Pons (tissue), 1 donor: ENCODE results near the gene POU6F2.

Source experiments
- DNase-seq: peaks from one replicate; pipeline ENCODE4 v3.0.0-alpha.2; 2016; ENCODE audit warnings: low spot score

POU6F2 gene

DNA sequence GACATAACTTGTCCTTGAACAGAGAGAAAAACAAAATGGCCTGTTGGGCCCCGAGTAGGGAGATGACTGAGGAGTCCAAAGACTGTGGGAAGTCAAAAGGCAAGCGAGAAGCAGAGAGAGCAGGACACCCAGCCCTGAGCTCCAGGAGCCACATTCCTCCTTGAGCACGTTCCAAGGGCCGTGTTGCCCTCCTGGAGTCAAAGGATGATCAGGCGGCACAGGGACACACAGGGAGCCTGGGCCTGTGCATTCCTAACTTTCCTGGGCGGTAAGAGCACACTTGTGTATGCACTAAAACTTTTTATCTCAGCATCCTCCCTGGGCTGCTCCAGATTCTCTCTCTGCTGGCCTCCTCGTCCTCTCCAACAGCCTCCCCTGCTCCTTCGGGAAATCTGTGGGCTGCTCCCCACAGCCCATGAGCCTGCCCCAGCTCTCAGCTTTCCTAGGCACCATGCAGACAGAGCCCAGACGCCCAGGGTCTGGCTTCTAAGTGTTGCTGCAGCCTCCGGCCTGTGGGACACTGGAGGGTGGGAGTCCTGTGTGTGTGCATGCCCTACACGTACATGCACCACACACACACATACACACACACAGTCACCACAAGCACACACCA is 281.8 kb downstream of the POU6F2 start:
- DNase-seq, result no peak

DNA sequence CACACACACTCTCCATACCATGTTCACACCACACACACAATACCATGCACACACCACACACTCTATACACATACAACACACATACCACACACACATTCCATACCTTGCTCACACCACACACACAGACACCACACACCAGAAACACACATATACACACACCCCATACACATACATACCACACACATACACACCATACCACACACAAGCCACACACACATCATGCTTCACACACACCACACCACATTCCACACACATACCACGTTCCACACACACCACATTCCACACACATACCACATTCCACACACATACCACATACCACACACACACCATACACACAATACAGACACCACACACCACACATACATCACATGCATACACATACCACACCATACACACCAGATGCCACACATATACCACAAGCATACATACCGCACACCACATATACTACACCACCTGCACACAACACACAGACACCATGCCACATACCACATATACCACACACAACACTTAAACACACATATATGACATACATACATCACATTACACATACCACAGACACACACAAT is 282.7 kb downstream of the POU6F2 start:
- DNase-seq, result no peak

- DNase-seq, result no peak
These were observed 284.1 kb downstream of the POU6F2 start for GRCh38 chr7:39261771-39262170.

DNA sequence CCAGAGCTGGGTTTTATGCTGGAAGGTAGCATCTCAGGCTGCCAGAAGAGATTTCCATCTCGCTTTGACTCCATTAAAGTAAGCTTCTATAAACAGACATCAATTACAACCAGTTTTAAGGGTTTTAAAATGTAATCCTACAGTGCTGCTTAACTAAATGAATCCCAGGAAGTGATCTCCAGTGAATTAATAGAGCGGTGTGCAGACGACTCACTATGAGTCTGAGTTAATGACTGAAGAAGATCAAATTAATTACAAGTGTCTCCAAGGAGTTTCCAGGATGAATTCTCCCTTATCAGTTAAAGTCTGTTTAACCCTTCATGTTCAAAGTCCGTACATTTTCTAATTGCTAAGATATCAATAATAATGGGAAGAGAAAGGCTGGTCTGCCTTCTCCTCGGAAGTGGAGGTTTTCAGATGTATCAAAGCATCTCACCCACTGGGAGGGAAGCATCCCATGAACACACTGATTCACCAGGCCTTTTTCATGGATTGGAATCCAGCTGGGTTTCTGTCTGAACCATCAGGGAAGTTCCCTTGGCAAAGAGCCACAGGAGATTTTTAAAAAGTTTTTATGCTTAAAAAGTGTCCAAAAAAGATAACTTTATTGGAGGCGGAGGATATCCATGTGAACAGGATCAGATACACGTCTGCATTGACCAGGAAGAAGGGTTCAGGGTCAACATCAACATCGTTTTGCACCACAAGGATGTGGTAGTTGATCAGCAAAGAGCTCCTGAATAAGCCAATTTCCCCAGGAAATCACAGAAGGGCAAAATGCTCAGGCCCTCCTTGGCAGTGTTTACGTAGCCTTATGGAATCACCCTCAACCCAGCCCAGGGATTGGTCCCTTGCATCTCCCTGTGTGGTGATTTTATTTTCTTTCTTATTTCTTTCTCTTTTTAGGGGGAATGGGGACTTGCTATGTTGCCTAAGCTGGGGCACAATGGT is 288.2 kb downstream of the POU6F2 start:
- no peak for DNase-seq

DNA sequence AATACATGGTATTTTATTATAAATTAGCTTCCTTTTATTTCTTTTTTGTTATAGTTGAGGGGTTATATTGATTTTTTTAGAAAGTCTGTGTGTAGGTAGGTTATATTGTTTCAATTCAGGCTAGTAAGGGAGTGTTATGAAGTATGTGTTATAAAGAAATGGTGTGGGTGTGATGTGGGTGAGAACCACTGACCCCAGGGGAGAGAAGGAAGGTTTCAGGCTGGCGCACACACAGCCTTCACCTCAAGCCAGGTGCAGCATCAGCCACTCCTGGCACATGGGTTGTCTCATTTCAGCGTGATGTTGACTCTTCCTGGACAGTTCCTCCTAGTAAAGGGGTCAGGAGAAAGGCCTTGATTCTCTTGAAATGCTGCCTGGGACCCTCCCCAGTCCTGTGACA is 291.3 kb downstream of the POU6F2 start:
- DNase-seq, result no peak

DNA sequence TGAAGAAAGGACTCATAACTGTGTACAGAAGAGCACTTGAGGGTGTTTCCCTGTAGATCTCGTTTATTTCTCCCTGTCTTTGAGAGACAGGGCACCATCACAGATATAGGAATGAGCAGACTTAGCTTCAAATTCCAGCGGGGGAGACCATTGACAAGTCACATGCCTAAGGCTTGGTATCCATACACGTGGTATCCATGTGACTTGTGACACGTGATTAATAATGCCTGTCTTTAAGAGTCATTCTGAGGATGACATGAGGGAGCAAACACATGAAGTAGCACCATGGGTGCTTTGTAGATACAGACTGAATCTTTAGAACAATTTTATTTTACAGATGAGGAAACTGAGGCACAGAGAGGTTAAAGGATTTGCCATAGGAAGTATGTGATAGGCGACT is 292.3 kb downstream of the POU6F2 start:
- no peak for DNase-seq

DNA sequence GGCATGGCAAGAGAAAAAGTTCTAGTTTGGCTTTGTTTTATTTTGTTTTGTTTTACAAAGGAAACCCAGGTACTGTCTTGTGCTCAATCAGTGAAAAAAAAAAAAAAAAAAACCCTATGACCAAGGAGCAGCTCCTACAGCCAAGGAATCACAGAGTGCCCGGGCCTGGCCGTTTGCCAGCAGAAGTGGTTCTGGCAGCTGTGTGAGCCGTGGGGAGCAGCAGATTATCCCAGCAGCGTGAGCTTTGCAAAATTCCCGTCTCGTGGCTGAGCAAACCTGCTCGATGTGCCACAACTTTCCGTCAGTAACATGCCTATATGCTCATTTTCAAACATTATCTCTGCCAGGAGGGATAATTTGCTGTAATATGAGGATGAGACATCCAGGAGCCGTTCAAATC is 293.7 kb downstream of the POU6F2 start:
- peak; percentile 5 for DNase-seq

GRCh38 chr7:39272111-39272510 is 294.4 kb downstream of the POU6F2 start:
- no peak for DNase-seq

GRCh38 chr7:39272691-39273090 is 295.0 kb downstream of the POU6F2 start:
- no peak for DNase-seq

GRCh38 chr7:39280337-39280736 is 302.6 kb downstream of the POU6F2 start:
- no peak for DNase-seq

DNA sequence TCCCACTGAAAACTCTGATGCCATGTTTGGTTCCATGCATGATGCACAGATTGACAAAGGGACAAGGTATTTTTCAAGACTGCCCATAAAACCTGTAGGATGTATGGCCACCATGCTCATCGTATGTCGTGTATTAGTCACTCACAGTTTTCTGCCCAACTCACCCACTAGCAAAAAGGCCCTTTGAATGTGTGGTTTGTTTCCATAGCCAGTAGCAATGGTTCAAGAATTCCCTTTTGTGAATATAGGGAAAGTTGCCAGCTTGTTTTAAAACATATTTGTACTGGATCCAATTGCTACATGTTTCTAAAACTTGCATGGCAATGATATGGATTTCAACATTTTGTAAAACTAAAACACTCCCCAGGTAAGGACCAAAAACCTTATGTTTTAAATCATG is 307.5 kb downstream of the POU6F2 start:
- DNase-seq, result no peak

DNA sequence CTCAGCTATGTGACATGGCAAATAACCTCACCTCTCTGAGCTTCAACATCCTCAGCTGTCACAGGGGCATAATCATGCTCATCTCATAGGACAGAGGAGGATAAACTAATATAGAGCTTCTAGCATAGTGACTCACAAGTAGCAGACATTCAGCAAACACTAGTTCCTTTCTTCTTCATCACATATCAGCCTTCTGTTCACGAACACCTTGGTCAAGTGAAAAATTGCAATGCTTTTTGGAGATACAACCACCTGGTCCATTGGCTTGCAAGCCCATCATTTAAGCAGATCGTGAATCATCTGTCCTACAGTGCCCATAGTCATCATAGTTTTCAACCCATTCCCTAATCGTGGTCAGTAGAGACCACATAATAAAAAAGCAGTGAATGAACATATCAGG is 310.6 kb downstream of the POU6F2 start:
- no peak for DNase-seq

DNA sequence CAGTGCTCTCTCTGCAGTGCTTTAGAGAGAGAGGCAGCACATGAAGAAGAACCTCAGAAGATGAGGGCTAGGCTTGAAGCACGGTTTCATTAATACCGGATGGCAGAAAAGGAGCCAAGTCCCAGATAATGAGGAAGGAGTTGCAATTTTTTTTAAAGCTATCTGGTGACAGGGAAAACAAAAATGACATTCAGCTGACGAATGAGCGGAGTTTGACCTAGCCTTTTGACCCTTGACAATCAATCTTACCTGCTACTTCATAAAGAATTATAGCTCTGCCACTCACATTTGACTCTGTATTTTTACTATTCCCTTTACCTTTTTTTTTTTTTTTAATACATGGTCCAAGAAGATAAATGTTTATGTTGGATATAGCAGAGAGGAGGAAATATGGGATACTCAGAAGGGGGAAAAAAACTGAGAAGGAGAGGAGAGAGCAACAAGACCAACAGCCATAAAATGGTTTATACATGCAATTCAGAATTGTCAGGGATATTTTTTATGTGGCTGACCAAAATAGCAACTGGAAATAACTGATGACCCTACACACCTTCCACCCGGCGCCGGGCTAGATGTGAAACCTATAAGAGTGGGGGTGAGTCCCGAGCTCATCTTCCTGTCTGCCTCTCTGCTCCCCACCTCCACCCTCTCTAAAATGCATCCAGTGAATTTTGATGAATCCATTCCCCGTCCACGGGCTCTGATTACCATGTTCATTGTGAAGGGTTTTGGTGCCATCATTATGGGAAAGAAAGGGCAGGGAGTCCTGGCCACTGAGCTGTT is 314.1 kb downstream of the POU6F2 start:
- DNase-seq, result no peak

DNA sequence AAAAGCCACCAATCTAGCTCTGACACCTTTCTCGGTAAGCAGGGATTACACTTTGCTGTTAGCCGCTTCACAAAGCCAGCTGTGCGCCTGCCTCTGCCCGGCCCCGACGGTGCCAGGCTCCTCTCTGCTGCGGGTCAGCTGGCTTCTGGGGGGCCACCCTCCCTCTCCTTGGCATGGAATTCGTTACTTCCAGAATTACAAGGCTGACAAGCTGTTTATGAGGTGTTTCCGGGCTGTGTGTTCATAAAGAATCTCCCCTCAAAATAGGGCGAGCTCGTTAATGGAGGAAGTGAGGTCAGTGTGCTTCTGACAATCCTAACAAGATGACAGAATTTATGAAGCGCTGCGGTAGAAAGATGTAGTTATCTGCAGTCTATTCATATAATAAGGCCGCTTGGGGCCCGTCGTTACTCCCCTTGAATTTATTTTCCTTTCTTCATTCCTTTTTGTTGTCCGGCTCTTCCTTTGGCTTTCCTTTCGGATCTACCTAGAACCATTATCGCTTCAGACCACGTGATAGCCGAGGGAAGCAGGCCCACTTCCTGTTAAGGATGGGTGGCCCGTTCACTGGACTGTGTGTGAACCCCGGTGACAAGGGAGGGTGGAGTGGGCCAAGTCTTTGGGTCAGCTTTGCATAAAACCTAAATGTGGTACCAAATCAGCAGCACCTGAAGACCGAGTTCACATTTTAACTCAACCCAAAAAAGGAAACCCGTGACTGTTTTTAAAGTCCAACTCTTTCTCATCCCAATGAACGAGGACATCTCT is 315.5 kb downstream of the POU6F2 start:
- DNase-seq, result no peak

GRCh38 chr7:39294022-39294421 is 316.3 kb downstream of the POU6F2 start:
- DNase-seq, result no peak

GRCh38 chr7:39295796-39296195 is 318.1 kb downstream of the POU6F2 start:
- no peak for DNase-seq

GRCh38 chr7:39299695-39300094 is 322.0 kb downstream of the POU6F2 start:
- no peak for DNase-seq

DNA sequence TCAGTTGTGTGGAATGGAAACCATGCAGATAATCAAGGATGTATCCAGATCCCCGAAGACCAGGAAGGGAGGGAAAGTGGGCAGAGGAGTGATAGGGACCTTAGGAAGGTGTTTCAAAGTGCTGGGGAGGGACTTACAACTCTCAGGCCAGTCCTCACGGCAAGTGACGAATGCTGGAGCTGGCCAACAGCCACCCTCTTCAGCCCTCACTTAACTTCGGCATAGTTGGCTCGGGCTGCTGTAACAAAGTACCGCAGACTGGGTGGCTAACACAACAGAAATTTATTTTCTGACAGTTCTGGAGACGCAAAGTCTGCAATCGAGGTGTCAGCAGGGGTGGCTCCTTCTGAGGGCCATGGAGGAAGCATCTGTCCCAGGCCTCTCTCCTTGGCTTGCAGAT is 322.6 kb downstream of the POU6F2 start:
- DNase-seq, result no peak

GRCh38 chr7:39301543-39301942 is 323.8 kb downstream of the POU6F2 start:
- DNase-seq, result no peak

DNA sequence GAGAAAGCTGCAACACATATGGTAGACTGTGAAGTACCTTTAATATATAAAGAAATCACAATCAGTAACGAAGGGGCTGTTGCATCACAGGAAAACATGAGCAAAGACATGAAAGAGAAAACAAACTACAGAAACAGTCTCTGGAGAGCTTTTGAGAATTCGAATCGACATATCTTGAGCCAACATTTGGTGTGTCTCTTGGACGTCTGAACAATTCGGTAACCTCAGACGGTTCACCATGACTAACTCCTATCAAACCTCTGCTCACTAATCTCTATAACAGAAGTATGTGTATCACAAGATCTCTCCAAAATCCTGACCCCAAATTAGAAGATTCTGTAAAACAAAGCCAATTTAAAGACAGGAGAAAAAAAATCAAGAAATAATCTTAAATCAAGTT is 326.5 kb downstream of the POU6F2 start:
- no peak for DNase-seq

DNA sequence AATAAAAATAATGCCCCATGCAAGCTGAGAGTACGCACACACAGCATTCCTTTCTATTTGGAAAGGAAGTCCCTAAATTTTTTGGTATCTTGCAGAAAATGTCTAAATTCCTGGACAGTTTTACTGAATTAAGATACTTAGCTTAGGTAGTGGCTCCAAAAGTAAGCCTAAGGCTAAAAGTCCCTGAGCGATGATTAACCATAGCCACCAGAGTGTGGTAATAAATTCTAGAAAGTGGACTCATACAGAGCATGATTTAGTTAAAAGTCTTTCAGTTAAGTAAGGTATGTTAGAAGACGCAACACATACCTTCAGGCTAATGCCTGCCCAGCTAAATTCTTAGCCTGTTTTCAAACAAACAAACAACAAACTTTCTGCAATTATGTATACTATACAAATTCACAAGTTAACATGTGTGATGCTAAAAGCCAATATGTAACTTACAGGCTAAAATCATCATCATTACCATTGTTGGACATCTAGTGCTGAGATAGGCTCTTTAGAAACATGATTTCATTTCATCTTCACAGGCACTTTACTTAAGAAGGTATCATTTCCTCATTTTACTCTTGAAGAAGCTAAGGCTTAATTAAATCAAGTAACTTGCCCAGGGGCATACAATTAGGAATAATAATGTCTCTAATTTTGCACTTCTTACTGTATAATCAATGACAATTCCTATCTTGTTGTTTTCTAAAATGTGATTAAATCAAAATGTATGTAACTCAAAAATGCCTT is 327.1 kb downstream of the POU6F2 start:
- no peak for DNase-seq
